HG03457 (cell line): ENCODE data around the gene ARHGAP22.

Experiments
- ATAC-seq: cut with Tn5 transposase; IDR thresholded peaks from one replicate; pipeline ENCODE4 v1.9.1; 2021; ENCODE audit warnings: moderate number of reproducible peaks; ENCODE audit not compliant: unreplicated experiment

Gene ARHGAP22

GRCh38 chr10:48554656-48555055, 50.2 kb downstream of the ARHGAP22 start:
- no peak for ATAC-seq

- ATAC-seq = no peak
These were observed 50.6 kb downstream of the ARHGAP22 start for GRCh38 chr10:48554246-48554645.

GRCh38 chr10:48552946-48553564, 51.8 kb downstream of the ARHGAP22 start:
- no peak for ATAC-seq

GRCh38 chr10:48551861-48552591, 52.8 kb downstream of the ARHGAP22 start:
- no peak for ATAC-seq

GRCh38 chr10:48550977-48551376, 53.9 kb downstream of the ARHGAP22 start:
- ATAC-seq = no peak

- no peak for ATAC-seq
These were observed 54.7 kb downstream of the ARHGAP22 start for GRCh38 chr10:48550071-48550691.

- no peak for ATAC-seq
These were observed 55.6 kb downstream of the ARHGAP22 start for GRCh38 chr10:48549236-48549635.

GRCh38 chr10:48548531-48549135, 56.2 kb downstream of the ARHGAP22 start:
- no peak for ATAC-seq

GRCh38 chr10:48547981-48548380, 56.9 kb downstream of the ARHGAP22 start:
- ATAC-seq = no peak

- ATAC-seq = no peak
These were observed 57.6 kb downstream of the ARHGAP22 start for GRCh38 chr10:48547061-48547895.

- ATAC-seq = no peak
These were observed 59.3 kb downstream of the ARHGAP22 start for GRCh38 chr10:48545462-48546145.

GRCh38 chr10:48543182-48543844, 61.6 kb downstream of the ARHGAP22 start:
- no peak for ATAC-seq

GRCh38 chr10:48542471-48543181, 62.2 kb downstream of the ARHGAP22 start:
- ATAC-seq = no peak

- no peak for ATAC-seq
These were observed 63.6 kb downstream of the ARHGAP22 start for GRCh38 chr10:48541144-48541795.

GRCh38 chr10:48538611-48539010, 66.3 kb downstream of the ARHGAP22 start:
- no peak for ATAC-seq

- no peak for ATAC-seq
These were observed 67.7 kb downstream of the ARHGAP22 start for GRCh38 chr10:48536916-48537890.

GRCh38 chr10:48536156-48536500, 68.7 kb downstream of the ARHGAP22 start:
- ATAC-seq = no peak
